HG02588 (cell line): ENCODE measurements around the gene EFNA5.
A peak's percentile ranks its signal among the peaks of the same experiment; 100 is the strongest.

Experiments
- ATAC-seq: cut with Tn5 transposase; IDR thresholded peaks from one replicate; pipeline ENCODE4 v1.9.1; 2021; ENCODE audit warnings: mild to moderate bottlenecking, moderate library complexity; ENCODE audit not compliant: unreplicated experiment

EFNA5 gene

DNA sequence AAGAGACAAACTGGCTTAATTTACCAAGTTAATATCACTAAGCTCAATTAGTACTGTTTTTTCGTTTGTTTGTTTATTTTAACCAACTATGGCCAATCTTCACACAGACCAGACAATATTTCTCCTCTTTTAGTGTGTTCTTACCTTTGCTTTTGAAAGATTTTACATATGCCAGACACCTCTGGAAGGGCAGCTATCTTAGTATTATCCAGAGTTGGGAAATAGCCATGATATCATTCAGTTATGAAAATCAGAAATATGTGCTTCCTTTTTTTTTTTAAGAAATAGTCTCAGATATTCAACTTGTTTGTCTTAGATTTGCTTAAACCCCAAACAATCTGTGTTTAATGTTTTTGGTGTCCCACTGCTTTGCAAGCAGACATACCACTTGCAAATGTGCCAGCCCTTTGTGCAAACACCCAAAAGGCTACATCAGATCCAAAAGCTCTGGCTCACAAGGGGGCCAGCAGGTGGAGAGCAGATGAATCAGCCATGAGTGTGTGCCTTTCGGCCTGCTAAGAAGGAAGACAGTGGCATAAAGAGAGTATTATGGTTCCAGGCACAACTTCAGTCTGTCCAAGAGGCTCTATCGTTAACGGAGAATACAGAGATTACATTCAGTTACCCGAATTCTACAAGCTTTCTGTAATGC lies 147.6 kb downstream of the EFNA5 start:
- ATAC-seq, result no peak

DNA sequence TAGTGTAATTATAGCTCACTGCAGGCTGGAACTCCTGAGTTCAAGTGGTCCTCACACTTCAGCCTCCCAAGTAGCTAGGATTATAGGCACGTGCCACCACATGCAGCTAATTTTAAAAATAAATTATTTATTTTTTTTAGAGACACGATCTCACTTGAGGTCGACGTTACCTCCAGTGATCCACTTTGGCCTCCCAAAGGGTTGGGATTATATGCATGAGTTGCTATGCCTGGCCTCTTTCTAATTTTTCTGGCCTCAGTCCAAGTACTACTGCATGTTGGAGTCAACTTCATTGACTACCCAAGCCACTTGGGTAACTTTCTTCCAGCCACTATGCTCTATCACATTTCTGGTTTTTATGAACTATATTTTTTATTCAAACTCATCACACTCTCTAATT lies 148.3 kb downstream of the EFNA5 start:
- no peak for ATAC-seq

DNA sequence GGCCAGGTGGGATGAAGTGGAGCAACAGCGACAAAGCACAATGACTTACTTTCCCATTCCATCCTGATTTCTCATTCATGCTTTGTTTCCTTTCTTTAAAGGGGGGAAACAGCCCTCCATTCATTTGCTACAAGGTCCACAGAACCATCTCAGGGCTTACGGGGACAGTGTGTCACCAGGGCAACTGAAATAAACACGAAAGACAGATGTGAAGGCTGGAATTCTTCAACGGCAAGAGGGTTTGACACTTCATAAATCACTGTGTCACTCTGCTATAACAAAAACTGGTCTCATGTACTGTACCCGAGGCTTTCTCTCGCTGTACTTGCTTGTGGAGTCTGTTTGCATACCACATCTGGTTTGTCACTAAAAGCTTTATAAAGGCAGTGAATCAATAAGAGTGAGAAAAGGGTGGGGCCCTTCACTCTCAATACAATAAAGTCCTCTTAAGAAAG lies 150.8 kb downstream of the EFNA5 start:
- no peak for ATAC-seq

DNA sequence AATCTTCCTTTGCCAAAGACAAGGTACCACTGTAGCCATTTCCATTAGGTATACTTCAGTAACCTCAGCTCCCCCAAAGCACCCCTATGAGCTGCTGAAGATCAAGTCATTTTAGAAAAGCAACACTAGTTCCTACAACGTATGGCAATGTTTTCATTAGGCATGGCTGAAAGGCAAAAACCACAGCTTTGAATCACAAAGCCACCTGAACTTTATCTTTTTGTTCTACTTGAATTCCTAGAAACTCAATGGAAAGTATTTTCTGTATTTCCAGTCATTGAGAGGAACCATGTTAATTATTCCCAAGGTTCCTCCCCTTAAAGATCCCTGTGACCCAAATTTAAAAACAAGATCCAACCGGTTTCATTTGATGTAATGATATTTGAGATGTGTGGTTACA lies 152.1 kb downstream of the EFNA5 start:
- no peak for ATAC-seq

DNA sequence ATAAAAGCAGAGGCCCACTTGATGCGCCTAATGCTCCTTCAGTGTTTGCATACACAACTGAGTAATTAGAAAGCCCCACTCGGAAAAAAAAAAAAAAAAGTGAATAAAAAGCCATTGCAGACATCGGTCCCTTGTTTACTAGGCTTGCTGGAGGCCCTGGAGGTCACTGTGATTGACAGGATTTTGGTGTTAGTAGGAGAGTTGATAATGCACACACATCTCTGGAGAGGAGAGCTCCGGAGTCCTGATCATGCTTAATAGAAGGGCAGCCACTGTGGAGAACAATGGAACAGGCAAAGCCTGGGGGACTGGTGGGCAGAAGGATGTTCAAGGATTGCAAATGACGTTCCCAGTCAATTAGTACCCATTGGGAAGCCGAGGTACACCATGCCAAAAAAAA lies 152.5 kb downstream of the EFNA5 start:
- no peak for ATAC-seq

DNA sequence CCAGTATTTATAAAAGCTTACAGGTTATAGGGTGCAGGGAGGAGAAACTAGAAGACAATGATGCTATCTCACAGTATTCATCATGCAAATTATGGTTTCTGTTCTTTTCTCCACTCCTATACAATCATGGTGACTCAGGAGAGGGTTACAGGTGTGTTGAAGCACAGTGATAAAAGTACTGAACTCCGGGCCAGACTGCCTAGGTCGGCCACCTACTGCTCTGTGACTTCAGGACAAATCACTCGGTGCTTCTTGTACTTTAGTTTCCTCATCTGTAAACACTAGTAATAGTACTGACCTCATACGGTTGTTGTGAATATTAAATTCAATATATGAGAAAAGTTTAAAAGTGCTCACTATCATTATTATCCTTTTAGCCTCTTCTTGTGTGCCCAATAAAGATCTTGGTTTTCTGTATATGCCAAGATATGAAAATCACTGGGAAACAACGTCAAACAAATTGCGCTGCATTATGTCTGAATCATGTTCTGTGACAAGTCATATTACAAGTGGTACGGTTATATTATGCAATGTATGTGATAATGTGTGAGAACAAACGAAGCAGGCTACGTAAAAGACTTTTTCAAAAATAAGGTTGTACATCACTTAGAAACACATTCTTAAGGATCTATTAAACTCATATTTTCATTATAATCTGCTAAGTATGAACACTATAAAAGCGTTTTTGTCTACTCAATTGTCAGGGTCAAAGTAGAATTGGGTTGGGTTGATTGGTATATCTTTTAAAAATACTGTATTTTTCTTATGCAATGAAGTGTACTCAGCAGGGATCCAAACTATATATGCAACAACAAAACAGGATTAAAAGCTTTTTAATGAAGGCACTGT lies 153.3 kb downstream of the EFNA5 start:
- no peak for ATAC-seq

DNA sequence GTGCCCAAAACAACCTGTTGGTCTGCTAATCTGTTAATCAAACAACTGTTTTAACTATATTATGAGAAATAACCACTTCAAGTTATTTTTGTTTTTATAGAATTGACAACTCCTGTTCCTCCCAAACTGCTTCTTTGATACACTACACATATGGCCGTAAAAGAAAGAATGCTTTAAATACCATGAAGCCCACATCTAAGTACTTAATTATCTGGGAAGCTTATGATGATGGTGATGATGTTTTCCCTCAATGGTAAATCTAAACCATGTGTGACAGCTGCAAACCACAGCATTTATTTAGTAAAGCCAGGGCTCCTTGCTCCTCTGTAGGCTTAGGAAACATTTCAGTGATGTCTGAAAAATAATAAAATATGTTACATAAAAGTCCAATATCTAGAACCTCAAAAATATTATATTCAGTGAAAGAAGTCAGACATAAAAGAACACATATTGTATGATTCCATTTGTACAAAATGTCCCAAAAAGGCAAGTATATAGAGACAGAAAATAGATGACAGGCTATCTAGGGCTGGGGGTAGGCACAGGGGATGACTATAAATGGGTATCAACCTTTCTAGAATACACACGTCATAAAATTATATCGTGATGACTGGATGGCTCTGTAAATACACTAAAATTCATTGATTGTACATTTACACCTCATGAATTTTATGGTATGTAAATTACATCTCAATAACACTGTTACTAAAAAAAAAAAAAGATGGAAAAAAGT lies 154.1 kb downstream of the EFNA5 start:
- ATAC-seq, result no peak

DNA sequence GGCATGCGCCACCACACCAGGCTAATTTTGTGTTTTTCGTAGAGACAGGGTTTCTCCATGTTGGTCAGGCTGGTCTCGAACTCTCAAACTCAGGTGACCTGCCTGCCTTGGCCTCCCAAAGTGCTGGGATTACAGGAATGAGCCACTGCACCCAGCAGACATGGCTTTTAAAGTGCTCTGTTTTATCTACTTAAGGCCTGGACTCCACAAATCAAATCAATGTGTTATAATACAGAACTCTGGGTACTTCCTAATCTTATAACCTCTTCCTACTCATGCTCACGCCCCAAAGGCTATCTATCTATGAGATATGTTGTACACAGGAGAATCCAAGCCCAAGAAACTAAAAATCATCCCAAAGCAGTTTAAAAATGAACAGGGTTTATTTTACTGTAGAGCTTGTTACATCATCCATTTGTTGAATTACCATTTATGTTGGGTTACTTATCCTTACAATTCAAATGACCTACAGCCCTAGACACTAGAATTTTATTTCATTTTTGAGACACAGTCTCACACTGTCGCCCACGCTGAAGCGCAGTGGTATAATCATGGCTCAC lies 155.1 kb downstream of the EFNA5 start:
- ATAC-seq, result no peak

DNA sequence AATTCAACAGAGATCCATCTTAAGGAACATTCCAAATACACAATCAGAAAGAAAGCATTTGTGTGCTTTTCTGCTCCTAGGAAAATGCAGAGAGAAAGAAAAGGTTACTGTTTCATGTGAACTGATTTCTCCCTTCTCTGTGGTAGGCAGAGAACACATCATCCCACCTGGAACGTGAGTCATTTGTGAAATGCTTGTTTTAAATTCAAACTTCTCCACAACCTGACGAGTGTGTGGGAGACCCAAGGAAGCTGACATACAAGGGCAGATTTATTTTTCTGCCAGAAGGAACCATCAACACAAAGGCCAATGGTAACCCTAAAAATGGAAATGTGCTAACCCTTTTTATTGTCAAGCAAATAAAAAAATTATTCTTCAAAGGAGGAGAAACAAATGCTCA lies 156.4 kb downstream of the EFNA5 start:
- no peak for ATAC-seq

DNA sequence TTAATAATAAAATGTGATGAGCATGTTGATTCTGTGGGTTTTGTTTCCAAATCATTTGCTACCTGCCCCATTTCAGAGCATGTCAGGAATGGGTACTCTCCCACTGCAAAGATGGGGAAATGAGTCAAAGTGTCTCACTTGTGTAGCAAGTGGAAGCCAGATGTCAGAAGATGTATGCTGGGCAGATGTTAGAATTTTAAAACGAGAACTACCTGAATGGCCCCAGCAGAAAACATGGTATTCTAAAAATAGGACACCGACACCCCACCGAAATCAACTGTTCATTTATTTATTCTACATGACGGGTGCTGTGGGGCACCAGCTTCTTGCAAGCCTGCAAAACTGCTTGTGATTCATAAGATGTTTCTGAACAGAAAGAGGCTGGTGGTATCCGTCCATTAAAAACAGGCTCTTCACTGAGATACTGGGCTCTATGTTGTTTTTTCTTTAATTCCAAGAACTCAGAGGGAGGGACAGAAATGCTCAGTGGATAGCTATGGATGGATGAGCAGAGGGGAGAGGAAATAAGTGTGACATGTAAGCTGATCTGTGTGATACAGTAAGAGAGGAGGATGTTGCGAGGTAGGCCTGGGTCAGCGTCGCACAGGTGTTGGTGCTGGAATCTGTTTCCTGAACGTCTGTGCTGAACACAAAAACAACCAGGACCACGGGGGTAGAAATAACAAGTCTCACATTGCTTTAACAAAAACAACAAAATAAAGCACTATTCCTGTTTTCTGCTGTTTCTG lies 157.2 kb downstream of the EFNA5 start:
- ATAC-seq, result peak; percentile 52

DNA sequence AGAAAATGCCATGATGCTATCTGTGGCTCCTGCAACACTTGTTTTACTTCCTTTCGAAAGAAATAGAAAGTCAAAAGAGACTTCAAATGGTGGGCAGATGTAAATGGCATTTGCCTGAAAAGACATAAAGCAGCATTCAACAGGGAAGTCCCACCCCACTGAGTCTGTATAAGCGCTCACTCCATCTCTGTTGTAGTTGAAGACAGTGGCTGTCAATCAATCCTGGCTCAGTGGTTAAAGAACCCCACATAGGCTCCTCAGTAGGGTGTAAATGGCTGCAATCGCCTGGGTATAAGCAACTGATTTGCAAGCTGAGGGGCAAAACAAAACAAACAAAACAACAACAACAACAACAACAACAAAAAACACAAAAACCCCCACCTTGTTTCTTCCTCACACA lies 158.7 kb downstream of the EFNA5 start:
- ATAC-seq, result peak; percentile 38

DNA sequence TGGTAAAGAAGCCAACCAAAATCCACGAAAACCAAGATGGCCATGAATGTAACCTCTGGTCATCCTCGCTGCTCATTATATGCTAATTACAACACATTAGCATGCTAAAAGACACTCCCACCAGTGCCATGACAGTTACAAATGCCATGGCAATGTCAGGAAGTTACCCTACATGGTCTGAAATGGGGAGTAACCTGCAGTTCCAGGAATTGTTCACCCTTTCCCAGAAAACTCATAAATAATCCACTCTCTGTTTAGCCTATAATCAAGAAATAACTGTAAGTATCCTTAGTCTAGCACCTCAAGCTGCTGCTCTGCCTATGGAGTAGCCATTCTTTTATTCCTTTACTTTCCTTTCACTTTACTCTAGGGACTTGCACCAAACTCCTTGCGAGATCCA lies 160.6 kb downstream of the EFNA5 start:
- no peak for ATAC-seq

DNA sequence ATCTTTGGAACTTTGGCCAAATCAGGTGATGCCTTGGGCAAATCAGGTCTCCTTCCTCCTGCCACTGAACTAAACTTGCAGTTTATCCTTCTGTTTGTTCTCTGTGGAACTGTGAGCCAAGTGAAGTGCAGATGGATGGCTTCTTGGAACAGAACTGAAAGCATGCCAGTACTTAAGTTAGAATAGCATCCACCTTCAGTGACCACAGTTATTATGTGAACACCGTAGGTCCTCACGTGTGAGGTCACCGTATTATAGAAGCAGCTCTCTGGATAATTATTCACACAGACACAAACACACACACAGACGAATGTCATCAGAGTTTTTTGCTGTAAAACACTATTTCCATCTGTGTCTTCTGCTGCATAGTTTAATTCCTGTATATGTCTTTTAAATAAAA lies 162.6 kb downstream of the EFNA5 start:
- ATAC-seq, result no peak

DNA sequence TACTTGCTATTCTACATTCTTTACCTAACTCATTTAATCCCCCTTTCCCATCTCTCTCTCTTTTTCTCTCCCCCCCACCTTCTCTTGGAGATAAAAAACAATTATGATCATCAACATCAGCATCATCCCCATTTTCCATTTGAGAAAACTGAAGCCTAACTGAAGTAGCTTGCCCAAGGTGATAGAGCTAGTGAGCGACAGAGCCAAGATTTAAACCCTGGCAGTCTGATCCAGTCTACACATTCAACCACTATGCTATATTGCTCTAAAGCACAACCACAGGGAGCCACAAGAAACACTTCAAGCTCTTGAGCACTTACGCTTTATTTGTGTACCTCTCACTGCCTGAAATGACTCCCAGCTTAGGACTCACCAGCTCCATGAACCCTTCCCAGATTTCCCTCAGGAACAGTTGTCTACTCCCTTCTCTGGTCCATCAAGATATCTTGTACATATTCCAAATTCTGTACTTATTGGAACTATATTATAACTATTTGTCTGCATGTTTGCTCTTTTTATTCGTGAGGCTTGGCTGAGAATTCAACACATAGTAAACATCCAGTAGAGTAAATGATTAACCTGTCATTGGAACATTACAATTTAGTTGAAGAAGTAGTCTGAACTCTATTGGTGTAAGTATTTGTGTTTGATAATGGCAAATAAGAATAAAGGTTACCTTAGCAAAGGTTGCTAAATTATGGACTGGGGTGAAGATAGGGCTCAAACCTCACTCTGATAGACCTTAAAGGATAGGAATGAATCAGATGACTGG lies 164.8 kb downstream of the EFNA5 start:
- ATAC-seq, result no peak

DNA sequence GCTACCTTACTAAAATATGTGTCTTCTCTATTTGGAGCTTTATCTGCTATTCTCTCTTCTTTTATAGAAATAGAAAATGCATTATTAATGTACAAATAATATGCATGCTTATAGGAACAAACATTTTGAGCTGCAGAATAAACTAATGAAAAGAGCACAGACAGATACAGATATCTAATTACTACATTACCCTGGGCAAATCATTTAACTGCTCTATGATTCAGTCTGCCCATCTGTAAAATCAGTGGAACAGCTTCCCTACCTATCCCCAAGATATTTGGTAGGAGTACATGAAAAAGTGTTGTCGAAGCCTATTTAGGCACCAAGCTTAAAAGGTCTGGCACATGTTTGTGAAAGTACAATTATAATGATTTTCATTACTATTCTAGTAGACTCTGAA lies 166.3 kb downstream of the EFNA5 start:
- ATAC-seq, result no peak

DNA sequence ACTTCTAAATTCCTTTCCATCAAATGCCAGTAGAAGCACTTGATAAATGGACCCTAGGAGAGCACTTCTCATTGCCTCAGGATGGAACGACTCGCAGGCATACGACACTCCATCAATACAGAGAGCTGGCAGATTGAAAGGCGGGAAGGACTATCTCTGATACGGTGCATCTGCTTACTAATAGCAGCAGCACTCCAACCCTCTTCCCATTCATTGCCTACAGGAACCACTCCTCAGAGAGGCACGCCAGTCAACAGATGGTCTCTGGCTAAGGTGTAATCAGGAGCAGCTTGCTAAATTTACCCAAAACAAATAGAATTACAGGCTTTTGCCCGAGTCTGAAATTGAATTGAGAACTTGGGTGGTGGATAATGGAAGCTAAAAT lies 168.1 kb downstream of the EFNA5 start:
- no peak for ATAC-seq

DNA sequence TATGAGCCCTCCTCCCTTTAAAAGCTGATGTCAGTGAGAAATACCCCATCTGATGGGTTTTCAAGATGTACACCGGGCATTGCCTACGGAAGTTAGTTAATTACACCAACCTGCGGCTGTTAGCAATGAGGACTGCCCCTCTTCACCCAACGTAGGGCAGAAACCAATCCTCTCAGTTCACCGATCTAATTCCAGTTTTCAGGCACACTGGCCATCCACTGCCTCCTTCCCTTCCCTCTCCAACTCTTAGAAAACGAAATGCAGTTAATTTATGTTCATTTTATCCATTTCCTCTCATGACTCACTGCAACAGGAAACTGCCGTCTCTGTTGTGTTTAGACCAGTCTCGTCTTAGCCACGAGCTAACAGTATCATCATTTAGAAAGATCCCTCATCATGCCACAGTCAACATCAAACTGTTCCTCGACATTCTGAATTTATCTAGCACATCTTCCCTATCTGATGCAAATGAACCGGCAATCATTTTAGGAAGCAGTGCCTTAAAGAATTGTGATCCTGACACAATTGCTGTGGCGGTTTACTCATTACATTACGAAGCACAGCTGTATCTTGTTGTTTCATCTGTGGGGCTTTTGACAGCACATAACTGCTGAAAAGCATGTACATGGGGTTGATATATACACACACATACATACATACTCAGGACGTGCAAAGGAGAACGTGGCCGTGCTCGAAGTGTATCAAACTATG lies 168.6 kb downstream of the EFNA5 start:
- ATAC-seq, result no peak

DNA sequence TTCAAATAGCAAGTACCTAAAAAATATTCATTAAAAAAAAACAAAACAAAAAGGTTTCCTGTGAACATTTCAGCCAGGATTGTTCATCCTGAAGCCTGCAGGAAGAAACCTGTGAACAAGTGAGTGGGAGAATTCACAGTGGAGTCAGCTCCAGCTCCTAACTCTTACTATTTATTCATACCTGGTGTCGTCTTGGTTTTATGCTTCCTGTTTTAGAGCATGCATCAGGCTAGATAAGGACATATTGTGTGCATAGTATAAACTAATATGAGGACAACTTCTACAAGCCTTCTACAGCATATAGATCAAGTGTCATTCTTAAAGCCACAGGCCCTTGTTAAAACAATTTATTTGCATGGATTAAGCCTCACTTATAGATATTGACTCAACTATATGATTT lies 169.9 kb downstream of the EFNA5 start:
- ATAC-seq, result no peak

DNA sequence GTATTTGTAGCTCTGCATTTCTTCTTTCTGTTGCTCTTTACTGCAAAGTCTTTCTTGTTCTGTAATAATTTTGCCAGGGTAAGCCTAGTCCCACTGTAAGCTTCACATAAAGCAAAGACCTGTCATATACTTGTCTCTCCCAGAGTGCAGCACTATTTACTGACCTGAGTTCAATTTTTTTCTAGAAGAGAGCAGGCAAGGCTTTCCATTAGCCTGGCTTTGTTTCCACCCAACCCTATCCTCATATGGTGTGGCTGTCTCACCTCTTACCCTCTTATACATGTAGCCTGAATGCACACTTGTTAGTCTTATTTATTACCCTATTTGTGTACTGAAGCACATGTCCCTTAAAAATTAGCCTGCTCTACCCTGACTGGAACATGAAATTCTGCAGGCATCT lies 170.4 kb downstream of the EFNA5 start:
- ATAC-seq, result no peak
